Amniotic epithelial cell (primary cell): Measurements from ENCODE around the gene C17orf113.
"Not testable (repeated sequence)": the region's sequence is repeated elsewhere in the genome, so short reads cannot be mapped to it uniquely, and the experiment has no call there.

Experiments
- DNase-seq: peaks from one replicate; pipeline ENCODE4 v3.0.0-alpha.2; 2010; ENCODE audit warnings: low read depth

C17orf113 gene

GRCh38 chr17:42016941-42017865 lies 33.2 kb downstream of the C17orf113 start, which contains the start of gene DNAJC7:
Gene DNAJC7 (minus strand): TSS chr17:42017439. CDS start chr17:42017416, 23 bp downstream.
- DNase-seq: peak; percentile 89

GRCh38 chr17:42016411-42016831 lies 34.0 kb downstream of the C17orf113 start:
- peak; percentile 37 for DNase-seq

DNA sequence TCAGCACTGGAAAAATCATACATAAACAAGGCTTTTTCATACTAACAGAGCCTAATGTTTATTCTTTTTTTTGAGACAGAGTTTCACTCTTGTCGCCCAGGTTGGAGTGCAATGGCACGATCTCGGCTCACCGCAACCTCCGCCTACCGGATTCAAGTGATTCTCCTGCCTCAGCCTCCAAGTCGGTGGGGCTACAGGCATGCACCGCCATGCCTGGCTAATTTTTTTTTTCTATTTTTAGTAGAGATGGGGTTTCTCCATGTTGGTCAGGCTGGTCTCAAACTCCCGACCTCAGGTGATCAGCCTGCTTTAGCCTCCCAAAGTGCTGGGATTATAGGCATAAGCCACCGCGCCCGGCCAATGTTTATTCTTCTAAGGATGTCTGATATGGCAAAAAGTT lies 36.7 kb downstream of the C17orf113 start:
- not testable (repeated sequence) for DNase-seq

- not testable (repeated sequence) for DNase-seq
Measured at GRCh38 chr17:42012363-42012762, 38.0 kb downstream of the C17orf113 start.

DNA sequence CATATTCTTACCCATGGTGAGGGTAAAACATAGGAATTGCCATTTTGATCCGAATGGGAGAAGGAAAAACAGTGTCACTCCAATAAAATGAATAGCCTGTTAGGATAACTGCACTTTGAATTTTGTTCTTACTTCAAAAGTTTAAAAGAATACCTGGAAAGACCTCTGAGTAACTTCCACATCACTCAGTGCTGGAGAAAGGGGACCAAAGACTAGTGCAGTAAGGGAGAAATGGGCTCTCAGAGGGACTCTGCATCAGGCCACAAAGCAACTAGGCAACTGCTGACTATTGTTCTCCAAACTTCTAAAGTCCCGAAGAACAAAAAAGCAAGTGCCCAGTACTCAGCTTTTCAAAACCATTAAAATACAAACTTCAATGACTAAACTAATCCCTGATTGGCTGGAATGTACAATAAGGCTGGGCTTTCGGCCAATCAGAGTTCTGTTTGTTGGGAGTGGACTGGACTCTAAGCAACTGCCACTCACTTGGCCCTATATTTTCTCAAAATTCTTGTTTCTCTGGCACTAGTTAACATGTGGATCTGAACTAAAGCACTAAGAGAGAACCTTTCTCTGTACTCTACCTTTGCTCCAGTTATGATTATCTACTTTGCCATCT lies 39.4 kb downstream of the C17orf113 start:
- peak; percentile 46 for DNase-seq

DNA sequence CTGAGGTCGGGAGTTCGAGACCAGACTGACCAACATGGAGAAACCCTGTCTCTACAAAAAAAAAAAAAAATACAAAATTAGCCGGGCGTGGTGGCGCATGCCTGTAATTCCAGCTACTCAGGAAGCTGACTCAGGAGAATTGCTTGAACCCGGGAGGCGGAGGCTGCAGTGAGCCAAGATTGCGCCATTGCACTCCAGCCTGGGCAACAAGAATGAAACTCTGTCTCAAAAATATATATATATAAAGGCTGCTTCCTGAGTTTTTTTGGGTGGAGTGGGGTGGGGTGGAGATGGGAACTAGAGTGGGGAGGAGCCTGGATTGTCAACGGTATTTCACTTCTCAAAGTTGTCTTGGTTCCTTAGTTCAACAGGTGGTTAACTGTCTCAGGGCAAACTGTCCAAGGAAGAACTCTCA lies 40.1 kb downstream of the C17orf113 start:
- DNase-seq: peak; percentile 52

DNA sequence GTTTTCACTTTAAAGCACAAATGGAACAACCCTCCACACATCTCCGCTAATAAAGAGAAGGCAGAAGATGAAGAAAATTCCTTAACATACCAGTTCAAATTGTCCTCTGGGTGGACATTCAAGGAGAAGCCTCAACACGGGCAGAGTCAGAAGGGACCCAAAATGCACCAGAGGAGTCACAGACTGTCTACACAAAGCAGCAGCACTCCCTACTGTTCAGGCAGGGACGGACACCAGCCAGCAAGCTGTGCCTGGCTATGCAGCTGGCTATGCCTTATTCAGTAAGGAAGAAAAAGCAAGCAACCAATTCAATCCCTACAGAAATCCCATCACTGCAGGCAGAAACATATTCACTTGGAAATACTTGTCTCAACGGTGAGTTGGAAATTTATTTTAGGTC lies 41.2 kb downstream of the C17orf113 start:
- no peak for DNase-seq

DNA sequence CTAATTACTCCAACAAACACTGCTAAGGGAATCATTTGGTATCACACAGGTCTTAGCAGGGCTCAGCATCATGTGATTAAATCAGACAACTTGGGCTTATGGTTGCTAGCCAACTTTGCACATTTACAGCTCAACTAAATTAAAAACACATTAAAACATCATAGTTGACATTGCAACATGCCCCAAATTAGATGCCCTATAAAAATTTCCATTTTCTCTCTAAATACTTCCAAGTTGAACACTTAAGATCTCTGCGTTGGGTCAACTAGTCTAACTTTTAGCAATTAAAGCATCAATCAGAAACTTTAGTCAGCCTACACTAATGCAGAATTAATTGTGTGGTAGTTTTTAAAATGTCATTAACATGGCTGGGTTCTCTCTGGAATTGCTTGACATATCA lies 45.2 kb downstream of the C17orf113 start:
- DNase-seq: no peak

DNA sequence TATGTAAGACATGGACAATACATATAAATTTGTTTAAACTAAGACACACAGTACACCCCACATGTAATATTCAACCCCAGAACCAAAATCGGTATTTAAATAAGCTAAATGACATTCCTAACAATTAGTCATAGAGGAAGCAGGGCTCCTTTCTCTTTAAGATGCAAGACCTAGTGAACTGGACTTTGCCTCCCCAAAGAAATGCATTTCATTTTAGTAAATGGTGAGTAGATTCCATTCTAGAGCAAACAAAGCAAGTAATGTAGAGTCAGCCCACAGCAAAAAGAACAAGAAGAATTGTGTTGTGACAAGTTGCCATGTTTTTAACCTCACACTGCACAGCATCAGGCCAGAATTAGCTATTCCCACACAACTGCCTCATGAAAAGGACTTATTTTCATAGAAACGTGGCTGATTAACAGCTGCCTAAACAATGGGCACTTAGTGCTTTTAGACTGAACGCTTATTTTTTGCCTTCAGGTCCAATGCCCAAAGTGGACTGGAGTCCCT lies 47.6 kb downstream of the C17orf113 start:
- no peak for DNase-seq

DNA sequence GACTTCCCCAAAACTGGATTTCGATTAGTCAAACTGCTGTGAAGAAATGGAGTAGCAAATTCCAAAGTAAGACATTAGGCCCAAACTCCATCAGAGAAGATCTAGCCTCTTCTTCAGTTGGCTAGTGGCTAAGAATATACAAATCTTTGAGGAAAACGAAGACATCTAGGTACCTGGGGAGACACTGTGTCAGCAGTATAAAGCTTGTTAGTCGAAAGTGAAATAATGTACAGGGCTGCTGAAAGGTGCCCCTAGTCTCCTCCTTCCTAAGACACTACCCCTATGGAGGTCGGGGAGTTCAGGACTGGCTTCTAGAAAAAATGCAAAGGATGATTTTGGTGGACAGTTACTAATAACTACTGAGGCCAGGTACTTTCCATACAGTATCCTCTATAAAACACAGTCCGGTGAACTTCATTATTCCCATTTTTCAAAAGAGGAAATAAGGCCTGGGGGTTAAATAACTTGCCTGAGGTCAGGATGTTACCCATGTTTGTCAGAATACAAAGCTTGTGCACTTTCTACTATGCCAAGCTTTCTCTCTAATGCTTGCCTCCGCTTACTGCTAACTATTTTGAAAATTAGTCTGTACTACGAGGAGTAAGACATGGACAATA lies 48.1 kb downstream of the C17orf113 start:
- no peak for DNase-seq

DNA sequence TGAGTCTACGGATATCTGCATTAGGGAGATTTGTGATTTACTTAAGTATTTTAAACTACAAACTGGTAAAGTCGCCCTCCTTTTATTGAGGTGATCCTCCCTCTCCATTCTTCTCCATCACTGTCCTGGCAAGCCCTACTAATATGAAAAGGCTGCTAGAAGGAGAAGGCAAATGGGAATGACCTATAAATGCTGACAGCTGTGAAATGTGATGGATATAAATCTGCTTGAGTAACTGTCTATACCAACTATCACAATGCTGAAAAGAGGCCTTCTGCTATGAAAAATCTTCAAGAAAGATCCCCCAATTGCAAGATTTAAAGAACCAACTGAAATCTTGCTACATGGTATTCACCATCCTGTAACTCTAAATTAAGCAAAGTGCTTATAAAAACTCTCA lies 48.7 kb downstream of the C17orf113 start:
- no peak for DNase-seq

DNA sequence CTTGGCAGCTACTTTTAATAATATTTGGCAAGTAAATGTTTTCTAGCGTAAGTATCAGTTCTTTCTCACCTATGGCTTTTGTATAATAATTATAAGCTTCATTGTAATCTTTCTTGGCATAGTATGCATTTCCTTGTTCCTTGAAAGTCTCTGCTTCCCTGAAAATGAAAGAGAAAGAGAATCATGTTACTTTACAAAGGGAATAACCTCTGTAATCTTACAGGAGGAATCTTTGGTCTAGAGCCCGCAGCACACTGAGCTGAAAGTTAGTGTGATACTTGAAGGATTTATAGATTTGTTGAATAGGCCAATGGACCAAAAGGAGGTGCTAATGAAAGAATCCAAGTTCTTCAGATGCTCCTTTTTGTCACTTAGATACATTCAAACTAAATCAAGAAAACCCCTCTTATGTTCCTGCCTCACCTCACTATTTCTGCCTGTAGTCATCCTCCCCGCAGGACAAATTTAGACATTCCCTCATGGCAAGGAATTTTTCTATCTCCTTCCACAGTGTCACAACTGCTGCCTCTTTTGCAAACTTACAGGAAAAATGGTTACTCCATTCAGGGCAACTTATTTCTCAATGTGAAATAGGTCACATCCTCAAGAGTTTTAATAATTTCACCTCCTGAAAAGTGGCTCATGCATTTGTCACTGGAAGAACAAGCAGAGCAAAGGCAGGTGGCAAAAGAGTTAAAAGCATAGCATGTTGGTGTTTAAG lies 49.8 kb downstream of the C17orf113 start:
- peak; percentile 37 for DNase-seq

DNA sequence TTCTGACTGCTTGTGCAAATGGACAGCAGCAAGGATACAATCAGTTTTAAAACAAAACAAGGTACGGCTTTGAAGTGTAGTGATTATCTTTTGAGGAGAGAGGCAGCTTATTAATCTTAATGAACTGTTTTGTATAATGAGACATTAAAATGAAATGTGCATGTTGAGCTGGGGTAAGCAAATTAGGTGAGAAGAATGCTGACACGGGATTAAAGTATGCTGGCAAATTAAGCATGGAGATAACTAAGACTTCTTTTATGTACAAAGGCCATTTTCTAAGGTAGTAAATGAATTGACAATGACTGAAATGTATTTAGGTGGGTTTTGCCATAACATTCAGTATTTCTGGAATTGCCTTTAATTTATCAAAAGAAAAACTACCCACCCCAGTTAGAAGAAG lies 51.9 kb downstream of the C17orf113 start:
- DNase-seq: no peak

DNA sequence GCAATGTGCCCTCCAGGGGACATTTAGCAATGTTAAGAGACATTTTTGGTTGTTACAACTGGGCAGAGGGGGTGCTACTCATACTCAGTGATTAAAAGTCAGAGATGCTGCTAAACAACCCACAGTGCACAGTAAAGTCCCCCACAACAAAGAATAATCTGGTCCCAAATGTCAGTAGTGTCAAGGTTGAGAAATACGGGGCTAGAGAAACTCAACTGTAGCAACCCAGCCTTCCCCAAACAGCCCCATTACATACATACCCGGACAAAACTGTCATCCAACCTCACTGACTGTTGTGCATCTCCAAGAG lies 53.6 kb downstream of the C17orf113 start:
- no peak for DNase-seq

DNA sequence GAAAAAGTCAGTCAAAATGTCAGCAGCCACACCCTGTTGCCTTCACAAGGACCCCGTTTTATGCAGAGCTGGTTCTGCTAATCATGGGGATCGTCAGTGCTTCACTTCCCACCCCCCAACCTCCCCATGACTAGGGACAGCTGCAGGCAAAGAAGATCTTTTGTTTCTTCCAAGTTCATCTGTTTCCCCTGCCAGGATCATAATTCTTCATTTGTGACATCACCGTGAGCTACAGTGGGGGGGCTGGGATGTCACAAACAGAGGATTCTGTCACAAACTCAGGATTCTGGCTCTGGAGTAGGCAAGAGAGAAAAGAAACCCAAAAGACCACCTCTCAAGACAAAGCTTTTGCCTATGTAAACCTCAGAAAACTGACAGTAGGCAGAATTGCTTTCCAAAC lies 57.8 kb downstream of the C17orf113 start:
- DNase-seq: no peak

DNA sequence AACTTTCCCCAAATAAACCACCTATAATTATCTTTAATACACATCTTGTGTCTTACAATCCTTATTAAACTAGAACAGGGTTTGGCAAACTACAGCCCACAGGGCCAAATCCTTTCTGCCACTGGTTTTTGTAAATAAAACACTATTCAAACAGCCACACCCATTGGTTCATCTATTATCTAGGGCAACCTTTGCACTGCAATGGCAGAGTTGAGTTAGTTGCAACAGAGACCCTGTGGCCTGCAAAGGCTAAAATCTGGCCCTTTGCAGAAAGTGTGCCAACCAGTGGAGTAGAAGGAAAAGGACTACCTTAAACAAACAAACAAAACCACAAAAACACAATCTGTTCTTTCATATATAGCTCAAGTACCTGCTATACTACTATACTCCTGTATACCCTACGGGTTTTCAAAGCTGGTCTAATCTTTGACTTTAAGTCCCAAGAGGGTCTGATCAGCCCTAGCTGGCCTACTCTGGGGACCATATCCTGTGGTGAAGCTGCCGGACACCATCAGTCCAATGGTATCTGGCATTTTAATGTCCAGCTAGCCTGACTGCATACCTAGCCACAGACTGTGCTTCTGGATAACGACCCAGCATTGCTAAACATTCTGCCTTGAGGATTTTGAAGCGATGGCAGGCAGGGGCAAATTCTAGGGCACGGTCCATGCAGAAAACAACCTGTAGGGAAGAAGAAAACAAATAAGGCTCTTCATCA lies 60.5 kb downstream of the C17orf113 start:
- no peak for DNase-seq

- no peak for DNase-seq
Measured at GRCh38 chr17:41988418-41988817, 62.0 kb downstream of the C17orf113 start.
